Stimulated activated CD4-positive, alpha-beta T cell treated with anti-CD3 and anti-CD28 coated beads, Interleukin-4, amount 100 ng/mL, for 1 hour (primary cell): ENCODE results near the gene BRI3BP.
"Not testable (repeated sequence)": the region's sequence is repeated elsewhere in the genome, so short reads cannot be mapped to it uniquely, and the experiment has no call there.

Experiments
- DNase-seq: peaks from one replicate; pipeline ENCODE4 v3.0.0-alpha.2; 2020

BRI3BP gene

DNA sequence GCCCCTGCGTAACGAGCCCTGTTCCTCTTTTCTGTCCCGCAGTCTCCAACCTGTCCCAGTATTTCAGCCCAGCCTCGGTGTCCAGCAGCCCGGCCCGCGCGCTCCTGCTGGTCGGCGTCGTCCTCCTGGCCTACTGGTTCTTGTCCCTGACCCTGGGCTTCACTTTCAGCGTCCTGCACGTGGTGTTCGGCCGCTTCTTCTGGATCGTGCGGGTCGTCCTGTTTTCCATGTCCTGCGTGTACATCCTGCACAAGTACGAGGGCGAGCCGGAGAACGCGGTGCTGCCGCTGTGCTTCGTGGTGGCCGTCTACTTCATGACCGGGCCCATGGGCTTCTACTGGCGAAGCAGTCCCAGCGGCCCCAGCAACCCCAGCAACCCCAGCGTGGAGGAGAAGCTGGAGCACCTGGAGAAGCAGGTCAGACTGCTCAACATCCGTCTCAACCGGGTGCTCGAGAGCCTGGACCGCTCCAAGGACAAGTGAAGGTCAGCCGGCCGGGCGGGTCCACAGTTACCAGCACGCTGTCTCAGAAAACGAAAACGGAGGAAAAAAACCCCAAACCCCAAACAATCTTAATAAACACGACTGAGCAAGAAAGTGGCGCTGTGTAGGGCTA lies 31.6 kb downstream of the BRI3BP start:
- DNase-seq, result no peak

- no peak for DNase-seq
Measured at GRCh38 chr12:125025606-125026235, 32.3 kb downstream of the BRI3BP start.

GRCh38 chr12:125028106-125028505 lies 34.7 kb downstream of the BRI3BP start:
- DNase-seq, result no peak

GRCh38 chr12:125029761-125030358 lies 36.4 kb downstream of the BRI3BP start:
- DNase-seq, result no peak

- not testable (repeated sequence) for DNase-seq
Measured at GRCh38 chr12:125031471-125031870, 38.0 kb downstream of the BRI3BP start.

- no peak for DNase-seq
Measured at GRCh38 chr12:125032466-125033152, 39.2 kb downstream of the BRI3BP start.

DNA sequence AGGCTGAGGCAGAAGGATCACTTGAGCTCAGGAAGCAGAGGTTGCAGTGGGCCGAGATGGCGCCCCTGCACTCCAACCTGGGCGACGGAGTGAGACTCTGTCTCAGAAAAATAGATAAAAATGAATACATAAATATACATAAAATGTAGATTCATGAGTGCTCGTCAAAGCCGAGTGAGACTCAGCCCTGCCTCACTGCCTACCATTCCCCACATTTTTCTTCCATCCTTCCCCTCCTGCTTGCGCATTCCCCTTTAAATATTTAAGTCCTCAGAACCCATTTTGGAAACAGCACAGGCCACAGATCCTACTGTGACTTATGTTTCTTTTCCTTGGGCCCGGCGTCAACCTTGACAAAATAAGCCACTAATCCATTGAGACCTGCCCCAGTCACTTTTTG lies 39.8 kb downstream of the BRI3BP start:
- DNase-seq, result no peak

DNA sequence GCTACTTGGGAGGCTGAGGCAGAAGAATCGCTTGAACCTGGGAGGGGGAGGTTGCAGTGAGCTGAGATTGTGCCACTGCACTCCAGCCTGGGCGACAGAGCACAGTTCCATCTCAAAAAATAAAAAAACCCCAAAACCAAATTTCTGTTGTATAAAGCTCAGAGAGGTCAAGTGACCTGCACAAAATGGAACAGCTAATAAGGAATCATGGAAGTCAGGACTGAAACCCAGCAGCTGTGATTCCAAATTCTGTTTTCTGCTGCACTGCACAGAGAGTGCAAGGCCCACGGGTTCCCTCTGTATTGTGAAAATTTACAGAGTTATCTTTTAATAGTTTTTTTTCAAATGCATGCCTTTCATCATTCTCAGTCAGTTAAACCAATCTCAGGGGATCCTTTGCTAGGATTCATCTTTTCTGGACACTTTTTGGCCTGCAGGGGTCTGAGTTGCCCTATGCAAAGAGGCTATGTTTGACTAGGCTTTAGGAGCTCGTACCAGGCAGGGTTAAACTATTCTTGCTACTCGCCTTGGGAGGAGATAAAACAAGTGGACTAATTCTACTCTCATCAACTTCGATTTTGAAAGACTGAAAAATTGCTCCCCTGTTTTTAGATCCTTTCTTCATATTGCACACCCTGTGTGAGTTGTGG lies 45.7 kb downstream of the BRI3BP start:
- DNase-seq, result no peak

DNA sequence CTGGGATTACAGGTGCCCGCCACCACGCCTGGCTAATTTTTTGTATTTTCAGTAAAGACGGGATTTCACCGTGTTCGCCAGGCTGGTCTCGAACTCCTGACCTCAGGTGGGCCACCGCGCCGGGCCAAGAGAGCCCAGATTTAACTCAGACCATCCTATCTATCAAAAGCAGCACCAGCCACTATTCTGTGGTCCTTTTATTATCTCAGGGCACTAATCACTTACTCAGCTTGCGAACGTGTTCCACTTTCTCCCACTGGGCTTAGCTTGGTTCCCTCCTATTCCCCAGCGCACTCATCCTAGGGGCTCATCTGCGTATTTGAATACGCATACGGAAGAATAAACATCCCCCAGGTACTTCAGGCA lies 55.6 kb downstream of the BRI3BP start:
- DNase-seq, result no peak

GRCh38 chr12:125050446-125050845 lies 57.0 kb downstream of the BRI3BP start:
- no peak for DNase-seq

GRCh38 chr12:125050868-125051267 lies 57.4 kb downstream of the BRI3BP start:
- DNase-seq, result no peak

GRCh38 chr12:125053821-125054220 lies 60.4 kb downstream of the BRI3BP start:
- no peak for DNase-seq

DNA sequence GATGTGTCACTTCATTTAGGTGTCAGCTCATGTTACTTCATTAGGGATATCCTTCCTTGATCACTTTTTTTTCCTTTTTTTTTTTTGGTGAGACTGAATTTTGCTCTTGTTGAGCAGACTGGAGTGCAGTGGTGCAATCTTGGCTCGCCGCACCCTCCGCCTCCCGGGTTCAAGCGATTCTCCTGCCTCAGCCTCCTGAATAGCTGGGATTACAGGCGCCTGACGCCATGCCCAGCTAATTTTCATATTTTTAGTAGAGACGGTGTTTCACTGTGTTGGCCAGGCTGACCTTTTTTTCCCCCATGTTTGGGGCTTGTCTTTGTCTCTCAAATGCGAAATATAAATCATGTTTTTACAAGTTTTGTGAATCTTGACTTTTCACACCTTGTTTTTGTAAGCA lies 62.1 kb downstream of the BRI3BP start:
- no peak for DNase-seq

DNA sequence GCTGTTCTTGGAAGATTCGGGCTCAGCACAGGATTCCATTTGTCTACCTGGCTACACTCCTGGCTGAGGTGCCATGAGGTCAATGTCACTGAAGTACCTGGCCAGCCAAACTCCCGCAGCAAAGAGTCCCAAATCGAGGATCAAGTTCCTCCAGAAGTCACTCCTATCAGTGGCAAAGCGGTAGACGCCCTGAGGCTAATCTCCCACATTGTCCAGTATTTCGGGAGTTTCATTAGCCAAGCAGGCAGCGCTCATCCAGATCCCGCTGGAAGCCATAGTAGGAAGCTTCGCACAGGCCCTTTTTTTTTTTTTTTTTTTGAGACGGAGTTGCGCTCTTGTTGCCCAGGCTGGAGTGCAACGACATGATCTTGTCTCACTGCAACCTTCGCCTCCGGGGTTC lies 62.9 kb downstream of the BRI3BP start:
- DNase-seq, result no peak

- no peak for DNase-seq
Measured at GRCh38 chr12:125057708-125058107, 64.3 kb downstream of the BRI3BP start.

- no peak for DNase-seq
Measured at GRCh38 chr12:125061229-125061628, 67.8 kb downstream of the BRI3BP start.

- not testable (repeated sequence) for DNase-seq
Measured at GRCh38 chr12:125063522-125063921, 70.1 kb downstream of the BRI3BP start.

- DNase-seq, result no peak
Measured at GRCh38 chr12:125064492-125064891, 71.0 kb downstream of the BRI3BP start.

GRCh38 chr12:125065021-125065918 lies 71.8 kb downstream of the BRI3BP start, which contains the start of gene AACS:
AACS (plus strand) TSS chr12:125065435; CDS start chr12:125065585, 150 bp downstream.
- DNase-seq, result peak; percentile 79

GRCh38 chr12:125065919-125066570 lies 72.6 kb downstream of the BRI3BP start:
- no peak for DNase-seq

DNA sequence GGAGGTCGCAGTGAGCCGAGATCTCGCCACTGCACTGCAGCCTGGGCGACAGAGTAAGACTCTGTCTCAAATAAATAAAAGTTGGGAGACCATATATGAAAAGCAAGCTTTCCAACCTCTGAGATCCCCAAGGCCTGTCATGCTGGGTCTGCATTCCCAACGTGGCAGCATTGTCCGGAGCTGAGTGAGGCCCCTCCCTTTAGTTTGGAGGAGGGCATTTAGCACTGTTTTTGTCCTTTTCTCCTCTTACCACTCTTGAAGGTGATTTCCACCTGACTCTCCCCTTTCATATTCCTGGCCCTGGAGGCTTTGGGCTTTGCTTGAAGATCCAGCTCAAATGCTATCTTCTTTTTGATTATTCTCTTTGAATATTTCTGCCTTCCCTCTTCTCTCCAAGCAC lies 74.9 kb downstream of the BRI3BP start:
- no peak for DNase-seq

- no peak for DNase-seq
Measured at GRCh38 chr12:125069616-125070015, 76.2 kb downstream of the BRI3BP start.
